ENCODE results near the gene TMEM114.
A peak's percentile ranks its signal among the peaks of the same experiment; 100 is the strongest.

The TMEM114 gene

GRCh38 chr16:8614435-8615029 lies 24.2 kb upstream of the TMEM114 start:
- in situ Hi-C loops (cut with MboI; ENCODE audit: low pct_unique_long_range_greater_than_20kb, low sequenced_read_pairs), result no loop called here
- no peak for DNase-seq

- no peak for DNase-seq
- in situ Hi-C loops (cut with MboI; ENCODE audit: low pct_unique_long_range_greater_than_20kb, low sequenced_read_pairs), result no loop called here
Observed at GRCh38 chr16:8611886-8612600, 21.7 kb upstream of the TMEM114 start.

GRCh38 chr16:8611122-8611521 lies 20.8 kb upstream of the TMEM114 start:
- DNase-seq, result no peak

GRCh38 chr16:8607214-8607613 lies 16.9 kb upstream of the TMEM114 start:
- in situ Hi-C loops (cut with MboI; ENCODE audit: low pct_unique_long_range_greater_than_20kb, low sequenced_read_pairs), result no loop called here

More at GRCh38 chr16:8611122-8611521, 20.8 kb upstream of the TMEM114 start:
- in situ Hi-C loops (cut with MboI; ENCODE audit: low pct_unique_long_range_greater_than_20kb, low sequenced_read_pairs), result no loop called here

GRCh38 chr16:8605554-8605953 lies 15.2 kb upstream of the TMEM114 start:
- DNase-seq, result no peak
- in situ Hi-C loops (cut with MboI; ENCODE audit: low pct_unique_long_range_greater_than_20kb, low sequenced_read_pairs), result no loop called here

More at GRCh38 chr16:8607214-8607613, 16.9 kb upstream of the TMEM114 start:
- no peak for DNase-seq

- in situ Hi-C loops (cut with MboI; ENCODE audit: low pct_unique_long_range_greater_than_20kb, low sequenced_read_pairs), result no loop called here
- DNase-seq, result no peak
Observed at GRCh38 chr16:8600144-8600775, 9.9 kb upstream of the TMEM114 start.

GRCh38 chr16:8596581-8596980 lies 6.3 kb upstream of the TMEM114 start:
- in situ Hi-C loops (cut with MboI; ENCODE audit: low pct_unique_long_range_greater_than_20kb, low sequenced_read_pairs), result no loop called here
- DNase-seq, result no peak

GRCh38 chr16:8595783-8596182 lies 5.5 kb upstream of the TMEM114 start:
- in situ Hi-C loops (cut with MboI; ENCODE audit: low pct_unique_long_range_greater_than_20kb, low sequenced_read_pairs), result no loop called here

GRCh38 chr16:8594149-8594666 lies 3.9 kb upstream of the TMEM114 start:
- DNase-seq, result no peak
- in situ Hi-C loops (cut with MboI; ENCODE audit: low pct_unique_long_range_greater_than_20kb, low sequenced_read_pairs), result no loop called here

More at GRCh38 chr16:8595783-8596182, 5.5 kb upstream of the TMEM114 start:
- DNase-seq, result no peak

GRCh38 chr16:8591451-8591850 lies 1.1 kb upstream of the TMEM114 start:
- DNase-seq, result no peak
- in situ Hi-C loops (cut with MboI; ENCODE audit: low pct_unique_long_range_greater_than_20kb, low sequenced_read_pairs), result no loop called here

- no peak for DNase-seq
- in situ Hi-C loops (cut with MboI; ENCODE audit: low pct_unique_long_range_greater_than_20kb, low sequenced_read_pairs), result no loop called here
Observed at GRCh38 chr16:8590811-8591210, 500 bp upstream of the TMEM114 start.

- no peak for DNase-seq
- in situ Hi-C loops (cut with MboI; ENCODE audit: low pct_unique_long_range_greater_than_20kb, low sequenced_read_pairs), result no loop called here
Observed at GRCh38 chr16:8589057-8589899, 1.0 kb downstream of the TMEM114 start.

GRCh38 chr16:8588682-8589056 lies 1.6 kb downstream of the TMEM114 start:
- DNase-seq, result no peak
- in situ Hi-C loops (cut with MboI; ENCODE audit: low pct_unique_long_range_greater_than_20kb, low sequenced_read_pairs), result no loop called here

GRCh38 chr16:8587065-8587464 lies 3.2 kb downstream of the TMEM114 start:
- in situ Hi-C loops (cut with MboI; ENCODE audit: low pct_unique_long_range_greater_than_20kb, low sequenced_read_pairs), result no loop called here
- DNase-seq, result no peak

GRCh38 chr16:8585857-8586256 lies 4.5 kb downstream of the TMEM114 start:
- in situ Hi-C loops (cut with MboI; ENCODE audit: low pct_unique_long_range_greater_than_20kb, low sequenced_read_pairs), result no loop called here
- no peak for DNase-seq

- no peak for DNase-seq
- in situ Hi-C loops (cut with MboI; ENCODE audit: low pct_unique_long_range_greater_than_20kb, low sequenced_read_pairs), result no loop called here
Observed at GRCh38 chr16:8585041-8585440, 5.3 kb downstream of the TMEM114 start.

GRCh38 chr16:8583732-8584131 lies 6.6 kb downstream of the TMEM114 start:
- in situ Hi-C loops (cut with MboI; ENCODE audit: low pct_unique_long_range_greater_than_20kb, low sequenced_read_pairs), result no loop called here
- no peak for DNase-seq

- no peak for DNase-seq
- in situ Hi-C loops (cut with MboI; ENCODE audit: low pct_unique_long_range_greater_than_20kb, low sequenced_read_pairs), result no loop called here
Observed at GRCh38 chr16:8583199-8583598, 7.1 kb downstream of the TMEM114 start.

- DNase-seq, result peak; percentile 82
- in situ Hi-C loops (cut with MboI; ENCODE audit: low pct_unique_long_range_greater_than_20kb, low sequenced_read_pairs), result no loop called here
Observed at GRCh38 chr16:8581831-8582580, 8.3 kb downstream of the TMEM114 start.

Measured in KBM-7 (cell line).